GM21619 (cell line): ENCODE measurements around the gene ZDHHC13.

ENCODE experiments used
- ATAC-seq: cut with Tn5 transposase; IDR thresholded peaks from one replicate; pipeline ENCODE4 v1.9.1; 2021; ENCODE audit not compliant: unreplicated experiment

ZDHHC13 gene

GRCh38 chr11:19201737-19202605, 85.0 kb downstream of the ZDHHC13 start, which contains the start of gene CSRP3:
Gene CSRP3 (minus strand): TSS chr11:19201983. CDS start chr11:19192448, 9,535 bp downstream.
- ATAC-seq, result no peak

GRCh38 chr11:19204836-19205235, 87.9 kb downstream of the ZDHHC13 start:
- no peak for ATAC-seq

GRCh38 chr11:19208181-19208580, 91.2 kb downstream of the ZDHHC13 start:
- ATAC-seq, result no peak

DNA sequence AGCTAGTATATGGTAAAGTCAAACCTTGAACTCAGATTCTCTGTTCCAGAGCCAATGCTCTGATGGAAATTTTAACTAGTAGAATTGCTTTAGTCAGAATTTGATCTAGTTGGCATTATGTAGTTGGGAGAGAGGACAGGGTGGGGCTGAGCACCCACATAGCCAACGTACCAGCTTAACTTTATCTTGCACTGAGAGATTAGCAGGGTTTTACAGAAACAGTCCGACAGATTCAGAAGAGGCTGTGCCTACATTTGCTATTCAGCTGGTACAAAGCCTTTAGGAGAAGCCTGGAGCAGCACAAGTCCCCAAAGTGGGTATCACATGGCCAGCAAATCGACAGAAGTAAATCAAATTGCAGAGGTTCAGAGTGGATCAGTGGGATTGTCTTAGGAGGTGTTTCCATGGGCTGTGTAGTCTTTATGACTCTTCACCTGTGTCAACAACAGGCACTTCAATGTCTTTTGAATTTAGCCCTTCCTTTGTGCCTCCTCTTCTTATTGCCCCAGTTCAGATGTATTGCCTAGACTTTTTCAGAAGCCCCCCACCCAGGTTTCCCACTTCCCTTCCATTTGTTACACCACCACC, 92.1 kb downstream of the ZDHHC13 start:
- no peak for ATAC-seq

DNA sequence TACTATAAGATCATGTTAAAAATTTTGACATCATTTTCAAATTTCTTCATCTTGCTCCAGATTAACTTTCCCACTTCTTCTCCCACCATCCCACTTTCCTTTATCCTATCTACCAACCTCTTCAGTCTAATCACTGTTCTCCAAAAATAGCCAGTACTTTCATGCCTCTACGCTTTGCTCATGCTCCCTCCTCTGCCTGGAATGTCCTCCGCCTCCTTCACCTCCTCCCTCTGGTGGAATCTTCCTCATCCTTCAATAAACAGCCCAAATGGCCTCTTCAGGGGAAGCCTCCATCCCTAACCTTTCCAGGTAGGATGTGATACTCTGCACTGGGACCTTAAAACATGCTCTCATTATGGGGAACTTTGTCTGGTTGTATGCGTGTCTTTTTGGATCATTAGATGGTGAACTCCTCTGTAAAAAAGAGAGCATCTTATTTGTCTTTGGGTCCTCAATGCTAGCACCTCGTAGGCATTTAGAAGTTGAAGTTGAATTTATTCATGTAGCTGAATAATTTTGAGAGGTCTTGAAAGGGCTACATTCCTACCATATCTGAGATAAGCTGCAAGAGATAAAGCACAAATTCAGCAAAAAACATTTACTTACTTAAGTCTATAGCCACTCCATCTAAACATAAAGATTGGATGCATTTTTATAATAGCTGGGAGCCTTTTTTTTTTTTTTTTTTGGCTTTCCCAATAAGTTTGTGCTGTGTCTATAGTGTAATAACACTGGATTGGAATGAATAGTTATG, 92.8 kb downstream of the ZDHHC13 start:
- ATAC-seq, result no peak

- ATAC-seq, result no peak
These were observed 99.1 kb downstream of the ZDHHC13 start for GRCh38 chr11:19216021-19216420.

GRCh38 chr11:19216709-19217374, 99.9 kb downstream of the ZDHHC13 start:
- ATAC-seq, result no peak

GRCh38 chr11:19218216-19218615, 101.2 kb downstream of the ZDHHC13 start:
- ATAC-seq, result no peak

DNA sequence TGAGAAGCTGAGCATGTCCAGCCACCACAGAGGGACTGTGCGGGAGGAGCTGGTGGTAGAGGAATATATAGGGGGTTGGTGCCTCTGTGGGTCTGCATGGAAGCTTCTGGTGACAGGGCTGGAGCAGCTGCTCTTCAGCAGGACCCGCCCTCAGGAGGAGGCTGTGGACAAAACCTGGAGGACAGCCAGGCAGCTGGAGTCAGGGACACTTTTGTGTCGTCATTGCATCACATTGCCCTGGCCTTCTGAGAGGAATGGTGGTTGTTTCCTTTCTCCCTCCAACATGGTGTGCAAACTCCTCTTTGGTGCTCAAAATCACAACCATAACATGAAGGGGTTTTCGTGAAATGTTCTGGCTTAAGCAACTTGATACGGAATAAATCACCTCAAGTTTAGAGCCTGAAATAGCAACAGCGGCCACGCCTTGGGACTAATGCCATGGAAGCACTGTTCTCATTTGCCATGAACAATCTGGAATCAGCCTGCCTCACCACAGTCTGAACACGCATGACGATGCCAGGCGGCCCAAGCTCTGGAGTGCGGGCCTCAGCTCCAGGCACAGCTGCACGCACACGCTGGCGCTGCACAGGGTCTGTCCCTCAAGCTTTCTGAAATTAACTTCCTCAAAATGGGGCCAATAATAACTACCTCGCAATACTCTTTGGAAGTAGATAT, 102.0 kb downstream of the ZDHHC13 start:
- no peak for ATAC-seq

GRCh38 chr11:19220903-19221724, 104.1 kb downstream of the ZDHHC13 start:
- no peak for ATAC-seq

DNA sequence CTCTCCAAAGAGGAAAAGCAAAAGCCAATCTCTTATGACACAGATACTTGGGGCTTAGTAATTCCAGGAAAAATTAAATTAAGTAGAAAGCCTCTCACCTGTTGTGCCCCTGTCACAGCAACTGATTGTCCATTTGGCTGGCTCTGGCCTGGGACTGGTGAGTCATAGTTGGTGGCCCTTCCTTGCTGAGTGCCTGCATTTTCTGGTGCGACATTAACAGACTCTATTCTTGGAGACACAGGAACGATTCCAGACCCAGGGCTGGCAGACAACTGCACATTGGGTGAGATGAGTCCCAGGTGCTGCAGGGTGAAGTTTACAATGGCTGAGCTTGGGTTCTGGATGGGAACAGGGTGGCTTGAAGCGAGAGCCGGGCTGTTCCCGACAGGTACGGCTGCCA, 108.2 kb downstream of the ZDHHC13 start:
- ATAC-seq, result no peak

DNA sequence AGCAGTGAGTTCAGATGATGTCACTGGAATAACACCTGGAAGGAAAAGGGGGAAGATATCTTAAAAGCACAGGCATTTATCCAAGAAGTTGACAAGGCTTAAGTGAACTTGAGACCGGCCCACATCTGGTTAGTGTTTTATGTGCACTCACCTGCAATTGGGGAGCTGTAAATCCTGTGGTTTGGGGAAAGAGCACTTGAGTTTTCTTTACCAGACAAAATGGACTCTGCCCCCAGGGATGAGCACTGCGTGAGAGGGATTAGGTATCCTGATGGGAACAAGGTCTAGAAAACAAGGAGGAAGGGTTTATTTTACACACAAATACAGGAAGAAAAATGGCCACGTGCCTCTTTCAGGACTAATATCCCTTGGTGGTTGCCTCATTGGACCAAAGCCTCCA, 108.6 kb downstream of the ZDHHC13 start:
- no peak for ATAC-seq
